H1 (cell line): ENCODE results near the gene XCL1. TPM values are rescaled to one million over a fixed set of nuclear protein-coding genes. Genes with fewer than 3 reads are reported as not detected.
"Not testable (repeated sequence)": the region's sequence is repeated elsewhere in the genome, so short reads cannot be mapped to it uniquely, and the experiment has no call there.

Experiments used
- CTCF ChIA-PET: fragments of 300-600 bp; sonication (Branson Sonifier 250); formaldehyde crosslinking; loops from one replicate; lab custom pipeline; 2021; ENCODE audit not compliant: partially characterized antibody; lab: Charles Lee
- POLR2A ChIA-PET: fragments of 300-600 bp; sonication (Branson Sonifier 250); formaldehyde crosslinking; loops from one replicate; lab custom pipeline; 2021; ENCODE audit warnings: inconsistent platforms; ENCODE audit not compliant: partially characterized antibody; lab: Charles Lee
- DNase-seq, 2 experiments: peaks; one replicate each; pipeline versions ENCODE4 v3.0.0 to v3.0.0-alpha.2; 2010 to 2022; ENCODE audit warnings: low spot score in 2 of 2, low read depth in 1 of 2, mixed read lengths in 1 of 2
- FAIRE-seq: peaks from 2 replicates; lab custom pipeline; 2011; peaks lifted over from hg19 to GRCh38; lab: Jason Lieb, UNC
- H2AFZ ChIP-seq: 2 replicates; pipeline ENCODE4 v1.8.1; 2012; ENCODE audit warnings: low read length, inconsistent platforms
- H2AK5ac ChIP-seq: 2 replicates; pipeline ENCODE4 v1.6.1; 2013; ENCODE audit warnings: low read depth, low read length
- H2BK120ac ChIP-seq: replicated peaks from 2 replicates; pipeline ENCODE3; 2013; ENCODE audit warnings: low read depth, low read length, inconsistent platforms
- H2BK12ac ChIP-seq: 2 replicates; pipeline ENCODE4 v1.6.1; 2013; ENCODE audit warnings: low read depth, low read length
- H2BK15ac ChIP-seq: 2 replicates; pipeline ENCODE4 v1.6.1; 2013; ENCODE audit warnings: low read length
- H2BK20ac ChIP-seq: 2 replicates; pipeline ENCODE4 v1.6.1; 2013; ENCODE audit warnings: low read length
- H2BK5ac ChIP-seq: 2 replicates; pipeline ENCODE4 v1.6.1; 2013; ENCODE audit warnings: low read depth, low read length
- H3K14ac ChIP-seq: 2 replicates; pipeline ENCODE4 v1.6.1; 2013; ENCODE audit warnings: inconsistent platforms; ENCODE audit not compliant: insufficient read length
- H3K18ac ChIP-seq: 2 replicates; pipeline ENCODE4 v1.6.1; 2013; ENCODE audit warnings: low read length; ENCODE audit errors: extremely low read depth
- H3K23ac ChIP-seq: 2 replicates; pipeline ENCODE4 v1.6.1; 2013; ENCODE audit warnings: inconsistent platforms; ENCODE audit not compliant: insufficient read length
- H3K23me2 ChIP-seq: 2 replicates; pipeline ENCODE4 v1.6.1; 2013; ENCODE audit warnings: low read depth, low read length
- H3K27ac ChIP-seq: 2 replicates; pipeline ENCODE4 v1.6.1; 2011; ENCODE audit warnings: low read depth, low read length, inconsistent platforms
- H3K27me3 ChIP-seq, 4 experiments: replicated peaks in 1 of 4; 1 replicate in 1 of 4; 2 replicates in 3 of 4; pipeline versions ENCODE4 v1.6.1 to v1.8.1; 2011 to 2013; ENCODE audit warnings: low read length in 3 of 4, mild to moderate bottlenecking in 3 of 4, inconsistent platforms in 2 of 4, mixed read lengths in 2 of 4, moderate library complexity in 1 of 4; ENCODE audit not compliant: control insufficient read depth in 3 of 4, insufficient read depth in 3 of 4; ENCODE audit errors: extremely low read depth in 1 of 4
- H3K36me3 ChIP-seq, 4 experiments: 2 replicates each; pipeline versions ENCODE4 v1.6.1 to v1.8.1; 2011 to 2013; ENCODE audit warnings: mild to moderate bottlenecking in 4 of 4, low read length in 3 of 4, moderate library complexity in 2 of 4, control low read depth in 1 of 4, inconsistent platforms in 1 of 4; ENCODE audit not compliant: insufficient read depth in 4 of 4, control insufficient read depth in 2 of 4
- H3K4ac ChIP-seq: replicated peaks from 2 replicates; pipeline ENCODE3; 2013; ENCODE audit warnings: low read length, low read depth, mixed read lengths, inconsistent platforms; ENCODE audit not compliant: insufficient read length
- H3K4me1 ChIP-seq, 4 experiments: replicated peaks in 1 of 4; 1 replicate in 1 of 4; 2 replicates in 3 of 4; pipeline versions ENCODE4 v1.6.1 to v1.8.1; 2011 to 2013; ENCODE audit warnings: low read length in 3 of 4, inconsistent platforms in 2 of 4, mixed read lengths in 1 of 4; ENCODE audit not compliant: insufficient read depth in 4 of 4, control insufficient read depth in 3 of 4
- H3K4me2 ChIP-seq, 2 experiments: 2 replicates each; pipeline versions ENCODE4 v1.6.1 to v1.8.1; 2011 to 2013; ENCODE audit warnings: low read depth in 2 of 2, low read length in 2 of 2, control low read depth in 1 of 2, inconsistent platforms in 1 of 2, mild to moderate bottlenecking in 1 of 2; ENCODE audit not compliant: insufficient read depth in 1 of 2
- H3K4me3 ChIP-seq, 4 experiments: fragments of 200-600, 300-600 bp in 1 of 4; sonication (generic), shearing (Covaris generic), sonication (Bioruptor Twin) in 1 of 4; 2 replicates each; pipeline versions ENCODE4 v1.5.1 to v1.8.1; 2011 to 2016; ENCODE audit warnings: low read length in 4 of 4, low read depth in 3 of 4, control low read depth in 2 of 4, inconsistent platforms in 2 of 4, mild to moderate bottlenecking in 2 of 4, mixed read lengths in 1 of 4, moderate library complexity in 1 of 4; ENCODE audit not compliant: insufficient read depth in 2 of 4; ENCODE audit errors: extremely low read depth in 1 of 4
- H3K56ac ChIP-seq: replicated peaks from 2 replicates; pipeline ENCODE3; 2013; ENCODE audit warnings: low read depth, mild to moderate bottlenecking, mixed read lengths, low read length, inconsistent platforms; ENCODE audit not compliant: insufficient read length
- H3K79me1 ChIP-seq: 2 replicates; pipeline ENCODE4 v1.6.1; 2013; ENCODE audit warnings: low read depth, low read length, control low read depth
- H3K79me2 ChIP-seq, 2 experiments: 2 replicates each; pipeline versions ENCODE4 v1.6.1 to v1.8.1; 2012 to 2013; ENCODE audit warnings: low read length in 2 of 2, mild to moderate bottlenecking in 2 of 2, inconsistent platforms in 1 of 2; ENCODE audit not compliant: insufficient read depth in 2 of 2, control insufficient read depth in 1 of 2
- H3K9ac ChIP-seq, 4 experiments: replicated peaks in 1 of 4; 1 replicate in 1 of 4; 2 replicates in 3 of 4; pipeline versions ENCODE4 v1.6.1 to v1.8.1; 2011 to 2013; ENCODE audit warnings: low read depth in 3 of 4, low read length in 3 of 4, control low read depth in 2 of 4, mild to moderate bottlenecking in 2 of 4, moderate library complexity in 2 of 4, inconsistent platforms in 1 of 4; ENCODE audit errors: extremely low read depth in 1 of 4
- H3K9me3 ChIP-seq, 2 experiments: 2 replicates each; pipeline versions ENCODE4 v1.6.1 to v1.8.1; 2012 to 2013; ENCODE audit warnings: mild to moderate bottlenecking in 2 of 2, moderate library complexity in 2 of 2, control low read depth in 1 of 2, inconsistent platforms in 1 of 2, low read depth in 1 of 2, low read length in 1 of 2, mixed read lengths in 1 of 2; ENCODE audit not compliant: insufficient read depth in 2 of 2
- H4K20me1 ChIP-seq, 2 experiments: replicated peaks in 1 of 2; 2 replicates each; pipeline versions ENCODE3 to v1.8.1; 2011 to 2013; ENCODE audit warnings: inconsistent platforms in 2 of 2, low read length in 2 of 2, mild to moderate bottlenecking in 1 of 2; ENCODE audit not compliant: insufficient read depth in 2 of 2, control insufficient read depth in 1 of 2
- H4K5ac ChIP-seq: 2 replicates; pipeline ENCODE4 v1.6.1; 2013; ENCODE audit warnings: low read length, low read depth, mixed read lengths, inconsistent platforms; ENCODE audit not compliant: insufficient read length
- H4K8ac ChIP-seq: 2 replicates; pipeline ENCODE4 v1.8.0; 2013; ENCODE audit warnings: mild to moderate bottlenecking, moderate library complexity, low read length, inconsistent platforms; ENCODE audit not compliant: insufficient read depth; ENCODE audit errors: extremely low read depth
- H4K91ac ChIP-seq: replicated peaks from 2 replicates; pipeline ENCODE3; 2013; ENCODE audit warnings: low read length, mixed read lengths, inconsistent platforms; ENCODE audit not compliant: insufficient read length
- polyA plus RNA-seq, 7 experiments: library from polyadenylated mRNA; depleted of rRNA in 3 of 7; stranded (reverse) in 5 of 7; unstranded in 2 of 7; fragments of >200 nt in 5 of 7; fragments of 200-250 nt in 2 of 7; gene quantifications; 1 replicate in 5 of 7; 2 replicates in 1 of 7; 4 replicates in 1 of 7; pipeline versions ENCODE4 v1.2.1 to v1.2.3, GENCODE V29; 2011 to 2013; ENCODE audit warnings: missing spikeins in 2 of 7, mixed read lengths in 2 of 7
- total RNA-seq: library from RNA; stranded (reverse); fragmentation: NEBNext Ultra II Directional; extraction: Animal tissue kit (Norgen Biotek cat#: 25700); gene quantifications from 2 replicates; pipeline ENCODE4 v1.2.1, GENCODE V29; 2021

Gene XCL1
- total and polyA plus RNA-seq, 2 of the 8 experiments (the other 6 are each of a cell fraction or from before 2014, with no cell fraction given): 0.39 to 0.63 TPM

- H2BK20ac ChIP-seq, DNase-seq, FAIRE-seq, H3K9ac ChIP-seq, H2AK5ac ChIP-seq, H3K14ac ChIP-seq, H3K4me3 ChIP-seq, H2BK5ac ChIP-seq, H3K79me1 ChIP-seq, H2BK15ac ChIP-seq, H3K18ac ChIP-seq, H3K27ac ChIP-seq, H4K20me1 ChIP-seq, H2AFZ ChIP-seq, H3K4ac ChIP-seq, POLR2A ChIA-PET, H3K23me2 ChIP-seq, H3K56ac ChIP-seq, H3K27me3 ChIP-seq, H3K4me2 ChIP-seq, H4K91ac ChIP-seq, H3K9me3 ChIP-seq, H4K8ac ChIP-seq, H3K23ac ChIP-seq, H3K4me1 ChIP-seq, H2BK120ac ChIP-seq, H4K5ac ChIP-seq, H3K79me2 ChIP-seq, H3K36me3 ChIP-seq, H2BK12ac ChIP-seq: not testable (repeated sequence)
- CTCF ChIA-PET: interaction anchor here (1.1 to 2.2 kb wide), 2 partner anchors 19 to 252 kb away, joined by 3 to 5 read pairs; no protein-coding TSS in a partner anchor
These were observed 19.0 kb downstream of the XCL1 start for GRCh38 chr1:168595403-168595802.
